Osteoblast (primary cell): ENCODE results near the gene RNGTT. TPM values are rescaled to one million over a fixed set of nuclear protein-coding genes. Genes with fewer than 3 reads are reported as not detected.

Source experiments
- DNase-seq: peaks from one replicate; pipeline ENCODE4 v3.0.0; 2011; ENCODE audit warnings: low spot score, mixed read lengths; ENCODE audit not compliant: insufficient read length; ENCODE audit errors: missing footprints
- H2AFZ ChIP-seq: 2 replicates; pipeline ENCODE4 v1.6.0; 2011; ENCODE audit warnings: mild to moderate bottlenecking, low read length
- H3K27ac ChIP-seq: 2 replicates; pipeline ENCODE4 v1.5.1; 2011; ENCODE audit warnings: mild to moderate bottlenecking, low read depth, low read length, moderate library complexity
- H3K27me3 ChIP-seq: 2 replicates; pipeline ENCODE4 v1.6.0; 2012; ENCODE audit warnings: mild to moderate bottlenecking, control low read depth, inconsistent platforms, low read length, moderate library complexity; ENCODE audit not compliant: insufficient read depth
- H3K36me3 ChIP-seq: 2 replicates; pipeline ENCODE4 v1.5.1; 2011; ENCODE audit warnings: mild to moderate bottlenecking, low read length, control low read depth, moderate library complexity; ENCODE audit not compliant: insufficient read depth
- H3K4me1 ChIP-seq: 2 replicates; pipeline ENCODE4 v1.5.1; 2011; ENCODE audit warnings: mild to moderate bottlenecking, low read length, control low read depth, moderate library complexity; ENCODE audit not compliant: insufficient read depth
- H3K4me2 ChIP-seq: 2 replicates; pipeline ENCODE4 v1.6.0; 2011; ENCODE audit warnings: mild to moderate bottlenecking, low read length; ENCODE audit not compliant: insufficient read depth
- H3K4me3 ChIP-seq: fragments of 200-600 bp; sonication (generic); 3 replicates; pipeline ENCODE4 v1.5.1; 2012; ENCODE audit warnings: mild to moderate bottlenecking, low read length, inconsistent platforms; ENCODE audit not compliant: insufficient read depth
- H3K79me2 ChIP-seq: 2 replicates; pipeline ENCODE4 v1.6.0; 2012; ENCODE audit warnings: mild to moderate bottlenecking, low read length, control low read depth, inconsistent platforms; ENCODE audit not compliant: insufficient read depth
- H3K9me3 ChIP-seq: 2 replicates; pipeline ENCODE4 v1.5.1; 2011; ENCODE audit warnings: low read depth, low read length, control low read depth
- H4K20me1 ChIP-seq: 2 replicates; pipeline ENCODE4 v1.6.0; 2012; ENCODE audit warnings: mild to moderate bottlenecking, low read length, control low read depth; ENCODE audit not compliant: insufficient read depth
- CTCF ChIP-seq: IDR thresholded peaks from 2 replicates; pipeline ENCODE4 v1.5.1; 2011; ENCODE audit warnings: mild to moderate bottlenecking, low read depth, low read length, moderate library complexity; ENCODE audit errors: extremely low read depth
- total RNA-seq: library from RNA; depleted of rRNA; stranded (reverse); fragments of >200 nt; gene quantifications from 2 replicates; pipeline ENCODE4 v1.2.3, GENCODE V29; 2012

The RNGTT gene
- total RNA-seq, 1 donor, result 19.2 TPM

GRCh38 chr6:88919032-88919431 lies 44.4 kb downstream of the RNGTT start:
- Histone ChIP-seq H3K27ac (no peak overlapping the region), H3K4me3 (no peak overlapping the region), H2AFZ (no peak overlapping the region), H3K4me2 (no peak overlapping the region), H3K4me1 (no peaks in the 10 kb centered on the region), H3K79me2 (no peaks in the 10 kb centered on the region), H3K27me3 (no peaks in the 10 kb centered on the region), H3K9me3 (no peaks in the 10 kb centered on the region), H4K20me1 (peaks cover under 1% of the 10 kb centered on the region), H3K36me3 (no peaks in the 10 kb centered on the region)
- no peak for DNase-seq
- peak; percentile 43 for TF ChIP-seq CTCF

- Histone ChIP-seq H3K27me3 (no peaks in the 10 kb centered on the region), H2AFZ (no peak overlapping the region), H3K9me3 (no peaks in the 10 kb centered on the region), H3K79me2 (peaks cover 7% of the 10 kb centered on the region), H3K27ac (no peak overlapping the region), H3K4me3 (no peak overlapping the region), H3K4me1 (no peaks in the 10 kb centered on the region), H3K36me3 (no peaks in the 10 kb centered on the region), H4K20me1 (peaks cover 18% of the 10 kb centered on the region), H3K4me2 (no peak overlapping the region)
- DNase-seq, result no peak
- TF ChIP-seq CTCF, result no peak
Measured at GRCh38 chr6:88916615-88917208, 46.7 kb downstream of the RNGTT start.

- H3K4me1 ChIP-seq, result no peaks in the 10 kb centered on the region
- H4K20me1 ChIP-seq, result peaks cover 21% of the 10 kb centered on the region
- DNase-seq, result no peak
- no peaks in the 10 kb centered on the region for H3K9me3 ChIP-seq
- H3K4me2 ChIP-seq, result no peak overlapping the region
- no peak overlapping the region for H3K27ac ChIP-seq
- no peaks in the 10 kb centered on the region for H3K36me3 ChIP-seq
- no peak overlapping the region for H3K4me3 ChIP-seq
- no peak for TF ChIP-seq CTCF
- H2AFZ ChIP-seq, result no peak overlapping the region
- peaks cover 7% of the 10 kb centered on the region for H3K79me2 ChIP-seq
- H3K27me3 ChIP-seq, result no peaks in the 10 kb centered on the region
Measured at GRCh38 chr6:88914895-88915598, 48.4 kb downstream of the RNGTT start.

GRCh38 chr6:88914180-88914579 lies 49.2 kb downstream of the RNGTT start:
- Histone ChIP-seq H3K27ac (no peak overlapping the region), H3K4me1 (no peaks in the 10 kb centered on the region), H3K36me3 (no peaks in the 10 kb centered on the region), H3K79me2 (peaks cover 12% of the 10 kb centered on the region), H3K9me3 (no peaks in the 10 kb centered on the region), H3K27me3 (no peaks in the 10 kb centered on the region), H4K20me1 (peaks cover 26% of the 10 kb centered on the region), H3K4me2 (no peak overlapping the region), H3K4me3 (no peak overlapping the region), H2AFZ (no peak overlapping the region)
- no peak for TF ChIP-seq CTCF
- DNase-seq, result peak; percentile 32
